BE2C (cell line): Measurements from ENCODE around the gene COX6A1.
A peak's percentile ranks its signal among the peaks of the same experiment; 100 is the strongest.
"Not testable (repeated sequence)": the region's sequence is repeated elsewhere in the genome, so short reads cannot be mapped to it uniquely, and the experiment has no call there.

ENCODE experiments used
- DNase-seq: peaks from one replicate; pipeline ENCODE4 v3.0.0-alpha.2; 2020
- H3K27me3 ChIP-seq: fragments of 250-450 bp; sonication (Bioruptor Pico); 2 replicates; pipeline ENCODE4 v1.5.1; 2020; ENCODE audit warnings: mild to moderate bottlenecking
- H3K36me3 ChIP-seq: fragments of 250-450 bp; sonication (Bioruptor Pico); 2 replicates; pipeline ENCODE4 v1.5.1; 2020; ENCODE audit warnings: mild to moderate bottlenecking
- H3K4me1 ChIP-seq: fragments of 250-450 bp; sonication (Bioruptor Pico); 2 replicates; pipeline ENCODE4 v1.5.1; 2020
- H3K4me3 ChIP-seq: 2 replicates; pipeline ENCODE4 v1.5.1; 2011; ENCODE audit warnings: low read depth, low read length
- H3K9me3 ChIP-seq: fragments of 250-450 bp; sonication (Bioruptor Pico); 2 replicates; pipeline ENCODE4 v1.5.1; 2020
- CTCF ChIP-seq: IDR thresholded peaks from 2 replicates; pipeline ENCODE4 v1.5.1; 2012; ENCODE audit warnings: mild to moderate bottlenecking, low read depth, low read length

COX6A1 gene

GRCh38 chr12:120485961-120486881 is 48.3 kb downstream of the COX6A1 start:
- no peak for DNase-seq
- Histone ChIP-seq H3K27me3 (no peaks in the 10 kb centered on the region), H3K4me3 (no peak overlapping the region), H3K4me1 (peaks cover 10% of the 10 kb centered on the region), H3K36me3 (peaks cover 4% of the 10 kb centered on the region), H3K9me3 (no peaks in the 10 kb centered on the region)
- TF ChIP-seq CTCF = no peak

- H3K36me3 ChIP-seq, H3K9me3 ChIP-seq, H3K4me3 ChIP-seq, H3K4me1 ChIP-seq, H3K27me3 ChIP-seq: not testable (repeated sequence)
- peak; percentile 48 for DNase-seq
Measured at GRCh38 chr12:120487552-120487951, 49.6 kb downstream of the COX6A1 start.

- Histone ChIP-seq H3K4me3 (no peak overlapping the region), H3K4me1 (peaks cover 10% of the 10 kb centered on the region), H3K27me3 (no peaks in the 10 kb centered on the region), H3K9me3 (no peaks in the 10 kb centered on the region), H3K36me3 (no peaks in the 10 kb centered on the region; the same call in none of the 2 replicates)
- TF ChIP-seq CTCF = no peak
- no peak for DNase-seq
Measured at GRCh38 chr12:120488057-120488640, 50.2 kb downstream of the COX6A1 start.

- Histone ChIP-seq H3K36me3 (no peaks in the 10 kb centered on the region; the same call in none of the 2 replicates), H3K4me1 (peaks cover 10% of the 10 kb centered on the region), H3K4me3 (no peak overlapping the region), H3K9me3 (no peaks in the 10 kb centered on the region), H3K27me3 (no peaks in the 10 kb centered on the region)
- no peak for DNase-seq
- TF ChIP-seq CTCF = no peak
Measured at GRCh38 chr12:120489018-120489417, 51.1 kb downstream of the COX6A1 start.

GRCh38 chr12:120490325-120490724 is 52.4 kb downstream of the COX6A1 start:
- no peak for DNase-seq
- no peak for TF ChIP-seq CTCF
- H3K4me3 ChIP-seq = no peak overlapping the region
- H3K36me3 ChIP-seq = no peaks in the 10 kb centered on the region; the same call in none of the 2 replicates
- H3K9me3 ChIP-seq = no peaks in the 10 kb centered on the region
- no peaks in the 10 kb centered on the region for H3K27me3 ChIP-seq
- peaks cover 10% of the 10 kb centered on the region for H3K4me1 ChIP-seq
